SK-N-SH treated with all-trans-retinoic acid at 6 μM for 48 hours (cell line): ENCODE data around the gene TTC39C.

Experiments
- ATAC-seq: fragments of 200-7000 bp; cut with Tn5 transposase; 3 replicates; pipeline ENCODE4 v1.9.1; 2020; ENCODE audit warnings: mild to moderate bottlenecking, moderate library complexity
- BACH2 ChIP-seq: fragments of 250-450 bp; sonication (Bioruptor Pico); IDR thresholded peaks from 2 replicates; pipeline ENCODE4 v1.9.0; 2021; ENCODE audit warnings: mild to moderate bottlenecking, borderline replicate concordance
- GLIS3 ChIP-seq: fragments of 250-450 bp; sonication (Bioruptor Pico); IDR thresholded peaks from 2 replicates; pipeline ENCODE4 v1.5.0; 2020; ENCODE audit warnings: mild to moderate bottlenecking, moderate library complexity
- ISL1 ChIP-seq: fragments of 250-450 bp; sonication (Bioruptor Pico); IDR thresholded peaks from 2 replicates; pipeline ENCODE4 v2.1.2; 2022; ENCODE audit warnings: mild to moderate bottlenecking, moderate library complexity
- OSR1 ChIP-seq: fragments of 250-450 bp; sonication (Bioruptor Pico); IDR thresholded peaks from 2 replicates; pipeline ENCODE4 v1.8.0; 2022; ENCODE audit warnings: moderate library complexity, mild to moderate bottlenecking, inconsistent platforms
- PATZ1 ChIP-seq: fragments of 250-450 bp; sonication (Bioruptor Pico); IDR thresholded peaks from 2 replicates; pipeline ENCODE4 v1.8.0; 2020; ENCODE audit warnings: mild to moderate bottlenecking, moderate library complexity, borderline replicate concordance
- PPARA ChIP-seq: fragments of 250-450 bp; sonication (Bioruptor Pico); IDR thresholded peaks from 2 replicates; pipeline ENCODE4 v1.5.0; 2020; ENCODE audit warnings: mild to moderate bottlenecking, borderline replicate concordance
- RARB ChIP-seq: fragments of 250-450 bp; sonication (Bioruptor Pico); IDR thresholded peaks from 2 replicates; pipeline ENCODE4 v1.8.0; 2021; ENCODE audit warnings: mild to moderate bottlenecking, moderate library complexity
- SNAI2 ChIP-seq: fragments of 250-450 bp; sonication (Bioruptor Pico); IDR thresholded peaks from 2 replicates; pipeline ENCODE4 v1.5.0; 2020; ENCODE audit warnings: mild to moderate bottlenecking, moderate library complexity
- TCF4 ChIP-seq: fragments of 250-450 bp; sonication (Bioruptor Pico); IDR thresholded peaks from 2 replicates; pipeline ENCODE4 v1.8.0; 2021; ENCODE audit warnings: mild to moderate bottlenecking, moderate library complexity, borderline replicate concordance
- TOX ChIP-seq: fragments of 250-450 bp; sonication (Bioruptor Pico); IDR thresholded peaks from 2 replicates; pipeline ENCODE4 v1.8.0; 2021; ENCODE audit warnings: mild to moderate bottlenecking, moderate library complexity, borderline replicate concordance
- ZC3H10 ChIP-seq: fragments of 250-450 bp; sonication (Bioruptor Pico); IDR thresholded peaks from 2 replicates; pipeline ENCODE4 v1.5.1; 2021; ENCODE audit warnings: mild to moderate bottlenecking, moderate library complexity
- ZFP3 ChIP-seq: fragments of 250-450 bp; sonication (Bioruptor Pico); IDR thresholded peaks from 2 replicates; pipeline ENCODE4 v1.5.0; 2020; ENCODE audit warnings: mild to moderate bottlenecking, moderate library complexity
- ZFP30 ChIP-seq: fragments of 450-650 bp; formaldehyde crosslinking; IDR thresholded peaks from 2 replicates; pipeline ENCODE4 v1.5.0; 2022; ENCODE audit warnings: mild to moderate bottlenecking, moderate library complexity
- ZNF70 ChIP-seq: fragments of 450-650 bp; formaldehyde crosslinking; IDR thresholded peaks from 2 replicates; pipeline ENCODE4 v1.5.0; 2020; ENCODE audit warnings: mild to moderate bottlenecking, moderate library complexity
- TF ChIP-seq, protein P1 (sequence below): fragments of 250-450 bp; sonication (Bioruptor Pico); IDR thresholded peaks from 2 replicates; pipeline ENCODE4 v1.5.0; 2020; ENCODE audit warnings: mild to moderate bottlenecking, moderate library complexity

The TTC39C gene

GRCh38 chr18:23986600-23987359, 27.8 kb upstream of the TTC39C start:
- no peak for ATAC-seq
- TF ChIP-seq, protein P1, sequence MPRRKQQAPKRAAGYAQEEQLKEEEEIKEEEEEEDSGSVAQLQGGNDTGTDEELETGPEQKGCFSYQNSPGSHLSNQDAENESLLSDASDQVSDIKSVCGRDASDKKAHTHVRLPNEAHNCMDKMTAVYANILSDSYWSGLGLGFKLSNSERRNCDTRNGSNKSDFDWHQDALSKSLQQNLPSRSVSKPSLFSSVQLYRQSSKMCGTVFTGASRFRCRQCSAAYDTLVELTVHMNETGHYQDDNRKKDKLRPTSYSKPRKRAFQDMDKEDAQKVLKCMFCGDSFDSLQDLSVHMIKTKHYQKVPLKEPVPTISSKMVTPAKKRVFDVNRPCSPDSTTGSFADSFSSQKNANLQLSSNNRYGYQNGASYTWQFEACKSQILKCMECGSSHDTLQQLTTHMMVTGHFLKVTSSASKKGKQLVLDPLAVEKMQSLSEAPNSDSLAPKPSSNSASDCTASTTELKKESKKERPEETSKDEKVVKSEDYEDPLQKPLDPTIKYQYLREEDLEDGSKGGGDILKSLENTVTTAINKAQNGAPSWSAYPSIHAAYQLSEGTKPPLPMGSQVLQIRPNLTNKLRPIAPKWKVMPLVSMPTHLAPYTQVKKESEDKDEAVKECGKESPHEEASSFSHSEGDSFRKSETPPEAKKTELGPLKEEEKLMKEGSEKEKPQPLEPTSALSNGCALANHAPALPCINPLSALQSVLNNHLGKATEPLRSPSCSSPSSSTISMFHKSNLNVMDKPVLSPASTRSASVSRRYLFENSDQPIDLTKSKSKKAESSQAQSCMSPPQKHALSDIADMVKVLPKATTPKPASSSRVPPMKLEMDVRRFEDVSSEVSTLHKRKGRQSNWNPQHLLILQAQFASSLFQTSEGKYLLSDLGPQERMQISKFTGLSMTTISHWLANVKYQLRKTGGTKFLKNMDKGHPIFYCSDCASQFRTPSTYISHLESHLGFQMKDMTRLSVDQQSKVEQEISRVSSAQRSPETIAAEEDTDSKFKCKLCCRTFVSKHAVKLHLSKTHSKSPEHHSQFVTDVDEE (CRISPR knock-in tag), result no peak
- TF ChIP-seq PATZ1 (CRISPR knock-in tag) (no peak), ZC3H10 (CRISPR knock-in tag) (0 out of 2 replicates have a peak, but pooled peaks have one; percentile 13), PPARA (no peak), ISL1 (CRISPR knock-in tag) (peak; percentile 72), OSR1 (no peak), BACH2 (no peak), SNAI2 (CRISPR knock-in tag) (no peak)

DNA sequence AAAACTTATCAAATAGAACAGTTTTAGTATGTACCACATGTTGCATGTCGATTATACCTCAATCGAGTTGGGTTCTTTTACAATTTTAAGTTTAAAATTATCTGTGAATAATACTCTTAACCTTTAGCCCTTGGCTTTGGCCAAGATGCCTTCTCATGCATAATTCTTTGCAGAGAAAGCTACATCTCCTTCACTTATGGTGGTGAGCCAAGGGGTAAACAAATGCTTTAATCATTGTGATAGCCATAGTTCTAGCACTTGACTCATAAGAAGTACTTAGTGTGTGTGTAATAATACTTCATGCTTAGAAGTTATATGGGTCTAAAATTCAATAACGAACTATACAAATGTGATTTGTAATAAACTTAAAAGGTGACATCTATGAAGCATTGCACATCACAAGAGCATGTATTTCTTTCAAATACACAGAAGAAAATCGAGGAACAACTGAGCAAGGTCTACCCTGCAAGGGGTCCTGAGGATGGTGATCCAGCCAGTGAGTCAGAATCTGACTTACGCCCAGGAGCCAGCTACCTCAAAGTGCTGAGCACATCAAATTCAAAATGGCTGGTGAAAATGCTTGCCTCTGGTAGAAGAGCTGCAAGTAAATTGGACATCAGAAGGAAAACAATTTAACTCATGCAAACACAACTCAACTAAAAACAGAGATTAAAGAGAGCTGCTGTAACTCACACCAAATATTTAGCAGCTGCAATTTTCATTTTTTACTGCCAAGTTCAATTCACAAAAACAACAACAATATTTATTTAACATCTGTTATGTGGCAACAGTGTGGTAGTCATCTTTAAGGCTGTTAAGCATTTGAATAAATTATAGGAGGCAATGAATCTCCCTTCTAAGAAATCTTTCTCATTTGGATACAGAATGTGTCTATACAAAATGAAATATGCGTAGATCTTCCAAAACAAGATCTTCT, 23.8 kb upstream of the TTC39C start:
- no peak for TF ChIP-seq ZFP3 (CRISPR knock-in tag)
- ATAC-seq, result 0 out of 3 replicates have a peak, but pooled peaks have one; percentile 5

DNA sequence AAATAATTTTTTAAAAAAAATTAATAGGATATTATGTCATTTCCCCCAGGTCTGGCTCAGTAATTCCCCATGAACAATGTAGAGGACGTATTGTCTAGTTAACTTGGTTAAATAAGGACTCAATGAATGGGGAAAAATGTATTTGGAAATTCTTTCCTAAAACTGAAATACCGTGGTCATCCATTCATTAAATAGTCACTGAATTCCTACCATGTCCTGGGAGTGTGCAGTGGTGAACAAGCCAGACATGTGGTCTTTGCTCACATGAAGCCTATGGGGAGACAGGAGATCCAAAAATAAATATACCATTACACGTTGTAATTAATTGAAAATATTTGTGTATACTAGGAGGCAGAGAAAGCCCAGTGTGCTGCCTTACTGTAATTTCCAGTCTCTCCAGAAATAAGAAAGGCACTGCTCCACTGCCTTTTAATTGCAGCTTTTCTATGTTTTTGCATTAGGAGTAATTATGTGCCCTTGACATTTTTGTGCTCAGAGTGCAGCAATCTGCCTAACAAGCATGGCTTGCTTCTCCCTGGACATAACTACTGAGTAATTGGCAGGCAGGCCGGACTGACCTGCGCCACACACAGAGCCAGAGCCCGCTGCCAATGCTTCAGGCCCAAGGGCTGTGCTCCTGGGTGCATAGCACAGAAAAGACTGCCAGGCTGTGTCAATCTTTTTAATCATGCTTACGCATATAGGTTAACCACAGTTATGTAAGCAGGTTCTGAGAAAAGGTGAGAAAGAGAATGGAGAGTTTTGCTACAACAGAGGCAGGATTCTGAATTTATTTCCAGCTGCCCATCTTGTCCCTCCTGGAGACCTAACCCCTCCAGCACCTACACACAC, 22.2 kb upstream of the TTC39C start:
- peak; percentile 48 for ATAC-seq
- TF ChIP-seq ZNF70 (CRISPR knock-in tag) (no peak), GLIS3 (CRISPR knock-in tag) (0 out of 2 replicates have a peak, but pooled peaks have one; percentile 36), ZFP3 (CRISPR knock-in tag) (0 out of 2 replicates have a peak, but pooled peaks have one; percentile 26), TCF4 (CRISPR knock-in tag) (no peak), PPARA (no peak), TOX (CRISPR knock-in tag) (no peak)
- TF ChIP-seq, protein P1 (CRISPR knock-in tag), result 0 out of 2 replicates have a peak, but pooled peaks have one; percentile 30
- TF ChIP-seq, all 23 proteins: peak for 3

DNA sequence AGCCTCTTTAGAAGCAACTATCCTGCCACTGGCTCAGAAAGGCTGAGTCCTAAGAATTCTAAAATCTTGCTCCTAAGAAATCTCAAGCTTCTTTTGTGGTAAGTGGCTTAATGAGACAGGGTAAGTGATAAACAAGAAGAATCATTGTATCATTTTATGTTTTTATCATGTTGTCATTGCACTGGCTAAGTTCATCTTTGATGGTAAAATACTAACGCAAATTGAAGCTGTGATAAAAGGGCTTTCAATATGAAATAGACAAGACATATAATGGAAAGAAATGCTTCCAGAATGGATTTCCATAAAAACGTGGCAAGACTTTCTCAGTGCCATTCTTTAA, 21.6 kb upstream of the TTC39C start:
- no peak for ATAC-seq
- TF ChIP-seq TOX (CRISPR knock-in tag) (no peak), ISL1 (CRISPR knock-in tag) (no peak), RARB (no peak), ZFP30 (CRISPR knock-in tag) (no peak)
